Right lung (tissue), 10 donors: Measurements from ENCODE around the gene OR10A4. TPM values are rescaled to one million over a fixed set of nuclear protein-coding genes. Genes with fewer than 3 reads are reported as not detected.
"Not testable (repeated sequence)": the region's sequence is repeated elsewhere in the genome, so short reads cannot be mapped to it uniquely, and the experiment has no call there.

ENCODE experiments used
- DNase-seq, 2 donors: peaks; one replicate each; pipeline ENCODE4 v3.0.0-alpha.2; 2013
- long read RNA-seq, 8 donors: transcript quantifications; one replicate each; lab custom pipeline, GENCODE V29; 2026
- polyA plus RNA-seq, 5 donors: library from polyadenylated mRNA; unstranded; fragments of 120-200 nt; gene quantifications; one replicate each; pipeline versions ENCODE4 v1.2.1 to v1.2.3, GENCODE V29; 2013; ENCODE audit warnings: inconsistent platforms in 1 of 5, low replicate concordance in 1 of 5; ENCODE audit not compliant: insufficient read length in 5 of 5, insufficient read depth in 1 of 5

OR10A4 gene, protein sequence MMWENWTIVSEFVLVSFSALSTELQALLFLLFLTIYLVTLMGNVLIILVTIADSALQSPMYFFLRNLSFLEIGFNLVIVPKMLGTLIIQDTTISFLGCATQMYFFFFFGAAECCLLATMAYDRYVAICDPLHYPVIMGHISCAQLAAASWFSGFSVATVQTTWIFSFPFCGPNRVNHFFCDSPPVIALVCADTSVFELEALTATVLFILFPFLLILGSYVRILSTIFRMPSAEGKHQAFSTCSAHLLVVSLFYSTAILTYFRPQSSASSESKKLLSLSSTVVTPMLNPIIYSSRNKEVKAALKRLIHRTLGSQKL
- not detected for polyA plus RNA-seq
- long read RNA-seq, donor 1 = 0 reads
- long read RNA-seq, donor 2 = 0 reads
- long read RNA-seq, donor 3 = 0 reads
- long read RNA-seq, donor 4 = 0 reads
- long read RNA-seq, donor 5 = 0 reads
- long read RNA-seq, donor 6 = 0 reads
- long read RNA-seq, donor 7 = 0 reads
- long read RNA-seq, donor 8 = 0 reads

- no peak for DNase-seq
Observed at GRCh38 chr11:6876325-6876724, at the start of gene OR10A4. OR10A4 (plus strand) TSS chr11:6876625; CDS start chr11:6876648, 23 bp downstream.

GRCh38 chr11:6828103-6828502, 48.3 kb upstream of the OR10A4 start:
- no peak for DNase-seq

DNA sequence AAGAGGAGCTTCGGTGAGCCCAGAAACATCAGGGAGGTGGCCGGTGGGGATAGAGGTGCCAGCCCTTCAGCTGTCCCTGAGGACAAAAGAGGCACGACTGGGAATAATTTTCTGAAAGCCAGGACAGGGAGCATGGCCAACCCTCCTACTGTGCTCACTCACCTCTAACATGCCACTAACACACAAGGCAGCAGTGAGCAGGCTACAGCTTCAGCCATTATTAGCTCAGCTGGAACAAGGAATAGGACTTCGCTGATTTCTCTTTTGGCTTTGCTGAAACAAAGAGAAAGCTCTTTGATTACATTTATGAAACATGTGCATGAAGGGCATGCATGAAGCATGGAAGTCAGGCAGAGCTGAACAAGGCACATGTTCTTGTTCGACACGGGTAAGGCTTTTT, 43.1 kb upstream of the OR10A4 start:
- no peak for DNase-seq

- DNase-seq = no peak
Observed at GRCh38 chr11:6834021-6834420, 42.4 kb upstream of the OR10A4 start.

GRCh38 chr11:6841694-6842093, 34.7 kb upstream of the OR10A4 start:
- DNase-seq = no peak

GRCh38 chr11:6843670-6844069, 32.8 kb upstream of the OR10A4 start:
- no peak for DNase-seq

DNA sequence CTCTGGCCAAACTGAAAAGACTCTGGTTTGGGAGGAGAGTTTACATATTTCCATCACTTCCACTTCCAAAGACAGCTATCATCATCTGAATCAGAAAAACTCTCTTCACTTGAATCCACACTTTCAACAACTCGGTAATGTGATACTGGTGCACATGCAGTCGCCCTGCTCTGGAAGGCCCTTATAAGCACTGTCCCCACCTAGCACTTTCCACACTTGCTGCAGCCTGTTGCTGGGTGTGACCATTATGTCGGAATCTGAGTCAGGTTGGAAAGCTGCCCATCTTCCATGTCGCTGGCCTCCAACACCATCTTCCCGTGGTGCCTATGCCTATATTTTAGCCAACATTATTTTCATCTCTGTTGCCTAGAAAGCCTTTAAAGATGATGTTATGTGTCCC, 32.1 kb upstream of the OR10A4 start:
- DNase-seq = no peak

DNA sequence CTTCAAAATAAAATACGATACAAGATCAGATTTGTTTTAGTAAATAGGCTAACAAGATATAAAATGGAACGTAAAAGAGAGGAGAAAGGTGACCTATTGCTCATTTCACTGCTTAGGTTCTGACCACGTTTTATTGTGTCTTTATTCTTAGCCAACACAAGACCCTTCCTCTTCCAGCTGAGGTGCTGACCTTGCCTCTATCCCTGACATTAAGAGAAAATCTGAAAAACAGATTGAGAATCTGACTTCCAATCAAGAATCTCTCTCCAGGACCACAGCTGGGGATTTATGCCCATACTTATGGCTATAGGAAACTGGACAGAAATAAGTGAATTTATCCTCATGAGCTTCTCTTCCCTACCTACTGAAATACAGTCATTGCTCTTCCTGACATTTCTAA, 31.0 kb upstream of the OR10A4 start, which contains the start of gene OR10A5:
OR10A5 (plus strand) TSS at position 301 of the 400 bp plus-strand sequence; CDS start at position 301, 0 bp downstream.
- no peak for DNase-seq

DNA sequence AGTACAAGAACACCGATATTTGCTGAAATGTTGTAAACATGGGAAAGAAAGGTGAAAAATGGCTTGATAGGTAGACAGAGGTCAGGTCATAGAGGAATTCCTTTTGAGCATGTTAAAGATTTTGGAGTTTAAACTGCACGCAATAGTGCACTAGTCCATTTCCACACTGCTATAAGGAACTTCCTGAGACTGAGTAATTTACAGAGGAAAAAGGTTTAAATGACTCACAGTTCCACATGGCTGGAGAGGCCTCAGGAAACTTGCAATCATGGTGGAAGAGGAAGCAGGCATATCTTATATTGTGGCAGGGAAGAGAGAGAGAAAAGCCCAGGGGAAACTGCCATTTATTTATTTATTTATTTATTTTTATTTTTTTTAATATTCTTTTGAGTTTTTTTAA, 25.9 kb upstream of the OR10A4 start:
- DNase-seq = no peak

GRCh38 chr11:6854801-6855200, 21.6 kb upstream of the OR10A4 start:
- DNase-seq = not testable (repeated sequence)

DNA sequence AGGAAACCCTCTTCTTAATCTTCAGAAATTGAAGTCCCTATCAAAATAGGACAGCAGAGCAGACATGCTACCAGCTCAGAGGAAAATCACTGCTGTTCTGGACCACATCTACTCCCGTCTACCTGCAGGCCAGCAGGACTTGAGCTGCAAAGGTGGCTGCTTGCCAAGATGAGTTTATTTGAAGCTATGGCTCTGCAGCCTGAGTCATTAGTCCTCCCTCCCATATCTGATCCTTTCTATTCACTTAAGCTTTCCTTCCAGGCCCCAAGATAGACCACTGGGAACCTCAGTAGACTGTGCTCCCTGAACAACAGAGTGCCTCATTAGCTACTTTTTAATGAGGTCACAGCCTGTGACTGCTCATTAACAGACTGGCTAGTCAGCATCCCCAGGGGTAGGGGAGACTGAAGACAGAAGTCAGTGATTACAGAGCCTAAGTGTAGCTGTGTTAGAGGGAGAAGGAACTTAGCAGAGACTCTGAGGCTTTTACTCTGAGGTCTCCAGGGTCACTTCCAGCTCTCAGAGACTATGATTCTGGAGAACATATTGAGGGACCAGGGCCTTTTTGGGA, 20.4 kb upstream of the OR10A4 start:
- DNase-seq = no peak

DNA sequence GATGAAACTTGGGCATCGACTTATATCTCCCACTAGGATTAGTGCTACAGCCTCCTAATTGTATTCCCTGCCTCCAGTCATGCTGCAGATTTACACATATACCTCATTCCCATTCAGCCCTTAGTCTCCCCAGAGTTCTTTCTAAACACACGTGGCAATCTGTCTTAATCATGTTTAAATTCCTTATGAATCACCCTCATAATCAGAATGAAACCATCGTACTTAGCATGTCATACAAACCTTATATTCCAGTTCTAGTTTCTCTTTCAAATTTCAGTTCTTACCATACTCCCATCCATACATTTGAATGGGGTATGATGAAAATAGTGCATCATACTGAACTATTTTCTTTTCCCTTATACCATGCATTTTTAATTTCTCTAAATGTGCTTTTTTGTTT, 19.6 kb upstream of the OR10A4 start:
- no peak for DNase-seq

GRCh38 chr11:6862961-6863360, 13.5 kb upstream of the OR10A4 start, which contains the start of gene OR10A2:
OR10A2 (plus strand) TSS chr11:6863057; CDS start chr11:6869755, 6,698 bp downstream.
- no peak for DNase-seq

DNA sequence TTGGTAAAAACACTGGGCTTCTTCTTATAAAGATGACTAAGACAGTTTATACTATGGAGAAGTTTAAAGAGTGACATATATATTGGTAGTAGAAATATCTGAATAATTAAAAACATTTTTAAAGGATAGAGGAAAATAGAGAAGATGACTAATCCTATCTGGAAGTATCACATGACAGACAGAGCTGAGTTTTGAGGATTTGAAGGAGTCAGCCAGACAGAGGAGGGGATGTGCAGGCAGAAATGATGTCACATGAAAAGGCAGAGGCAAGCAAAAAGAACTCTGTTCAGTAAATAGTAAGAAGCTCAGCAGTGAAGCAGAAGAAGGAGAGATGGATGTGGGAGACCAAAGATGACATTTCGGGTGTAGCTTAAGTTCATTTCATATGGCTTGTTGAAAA, 12.0 kb upstream of the OR10A4 start:
- no peak for DNase-seq

- DNase-seq = no peak
Observed at GRCh38 chr11:6871278-6871677, 5.1 kb upstream of the OR10A4 start.

- DNase-seq = no peak
Observed at GRCh38 chr11:6875761-6876160, 664 bp upstream of the OR10A4 start.

DNA sequence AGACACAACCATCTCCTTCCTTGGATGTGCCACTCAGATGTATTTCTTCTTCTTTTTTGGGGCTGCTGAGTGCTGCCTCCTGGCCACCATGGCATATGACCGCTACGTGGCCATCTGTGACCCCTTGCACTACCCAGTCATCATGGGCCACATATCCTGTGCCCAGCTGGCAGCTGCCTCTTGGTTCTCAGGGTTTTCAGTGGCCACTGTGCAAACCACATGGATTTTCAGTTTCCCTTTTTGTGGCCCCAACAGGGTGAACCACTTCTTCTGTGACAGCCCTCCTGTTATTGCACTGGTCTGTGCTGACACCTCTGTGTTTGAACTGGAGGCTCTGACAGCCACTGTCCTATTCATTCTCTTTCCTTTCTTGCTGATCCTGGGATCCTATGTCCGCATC, 489 bp downstream of the OR10A4 start:
- no peak for DNase-seq

DNA sequence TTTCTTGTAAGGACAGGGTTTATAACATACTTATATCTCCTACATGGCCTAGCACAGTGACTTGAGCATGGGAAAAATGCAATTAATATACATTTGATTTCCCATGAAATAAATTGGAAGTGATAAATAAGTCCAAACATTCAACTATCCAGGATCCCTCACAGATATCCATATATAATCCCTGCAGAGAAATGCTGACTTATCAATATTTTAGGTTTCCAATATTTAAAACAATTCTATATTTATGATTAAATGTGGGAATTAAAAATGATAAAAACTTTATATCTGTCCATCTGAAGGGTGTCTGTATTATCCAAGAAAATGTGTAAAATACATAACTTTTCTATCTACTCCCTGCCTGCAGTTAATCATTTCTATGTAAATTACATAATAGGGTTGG, 6.3 kb downstream of the OR10A4 start:
- DNase-seq = no peak

DNA sequence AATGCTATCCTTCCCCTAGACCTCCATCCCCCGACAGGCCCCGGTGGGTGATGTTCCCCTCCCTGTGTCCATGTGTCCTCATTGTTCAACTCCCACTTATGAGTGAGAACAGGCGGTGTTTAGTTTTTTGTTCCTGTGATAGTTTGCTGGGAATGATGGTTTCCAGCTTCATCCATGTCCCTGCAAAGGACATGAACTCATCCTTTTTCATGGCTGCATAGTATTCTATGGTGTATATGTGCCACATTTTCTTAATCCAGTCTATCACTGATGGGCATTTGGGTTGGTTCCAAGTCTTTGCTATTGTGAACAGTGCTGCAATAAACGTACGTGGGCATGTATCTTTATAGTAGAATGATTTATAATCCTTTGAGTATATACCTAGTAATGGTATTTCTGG, 11.3 kb downstream of the OR10A4 start:
- DNase-seq = not testable (repeated sequence)

- no peak for DNase-seq
Observed at GRCh38 chr11:6888830-6889229, 12.4 kb downstream of the OR10A4 start.

DNA sequence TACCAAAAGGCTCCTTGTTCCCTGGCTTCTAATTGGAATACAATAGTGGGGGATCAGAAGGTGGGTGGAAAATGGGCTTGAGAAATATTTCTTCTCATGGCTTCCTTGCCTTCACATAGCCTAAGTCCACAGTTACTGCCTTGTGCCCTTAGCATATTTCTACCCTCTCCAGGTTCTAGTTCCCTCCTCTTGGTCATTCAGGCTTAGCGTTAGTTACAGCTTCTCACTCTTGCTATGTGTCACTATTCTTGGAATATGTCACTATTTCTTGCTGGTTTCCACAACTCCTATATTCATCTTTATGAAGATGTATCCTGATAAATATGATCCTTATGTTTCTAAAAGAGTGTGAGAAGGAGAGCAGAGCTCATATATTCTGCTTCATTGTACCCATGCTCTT, 13.4 kb downstream of the OR10A4 start:
- no peak for DNase-seq

GRCh38 chr11:6892400-6892799, 16.0 kb downstream of the OR10A4 start, which contains the start of gene OR2D2:
OR2D2 (minus strand) TSS chr11:6892500; CDS start chr11:6892500, 0 bp downstream.
- no peak for DNase-seq

GRCh38 chr11:6894097-6894496, 17.7 kb downstream of the OR10A4 start:
- no peak for DNase-seq
